SK-N-SH (cell line): ENCODE results near the gene FBXW5. TPM values are rescaled to one million over a fixed set of nuclear protein-coding genes. Genes with fewer than 3 reads are reported as not detected.

Experiments used
- CTCF ChIA-PET: fragments of 300-600, 350-600 bp; formaldehyde crosslinking; extraction: SDS; loops from one replicate; lab custom pipeline; 2021; lab: Yijun Ruan, JAX
- POLR2A ChIA-PET: fragments of 350-600 bp; sonication (Branson Sonifier 250); formaldehyde crosslinking; extraction: SDS; loops from one replicate; lab custom pipeline; 2020; ENCODE audit warnings: antibody characterized with exemption, inconsistent platforms; lab: Yijun Ruan, JAX
- DNase-seq: peaks from one replicate; pipeline ENCODE4 v3.0.0; 2012
- H2AFZ ChIP-seq: fragments of 200-600 bp; sonication (generic); 2 replicates; pipeline ENCODE4 v1.8.1; 2016; ENCODE audit warnings: antibody characterized with exemption, mild to moderate bottlenecking, low read depth
- H3F3A ChIP-seq: fragments of 200-600 bp; sonication (generic); replicated peaks from 2 replicates; pipeline ENCODE3; 2016; ENCODE audit warnings: antibody characterized with exemption, mild to moderate bottlenecking; ENCODE audit not compliant: insufficient read depth
- H3K27ac ChIP-seq, 2 experiments: fragments of 200-500 bp in 1 of 2; fragments of 200-600 bp in 1 of 2; sonication (Bioruptor generic) in 1 of 2; sonication (generic), shearing (Covaris generic) in 1 of 2; 2 replicates each; pipeline versions ENCODE4 v1.5.1 to v1.6.1; 2014 to 2016; ENCODE audit warnings: low read depth in 2 of 2, inconsistent platforms in 1 of 2, low read length in 1 of 2, mild to moderate bottlenecking in 1 of 2, mixed read lengths in 1 of 2
- H3K27me3 ChIP-seq: fragments of 200-600 bp; sonication (generic), shearing (Covaris generic); 2 replicates; pipeline ENCODE4 v1.6.1; 2016; ENCODE audit warnings: mixed run types; ENCODE audit not compliant: insufficient read depth
- H3K36me3 ChIP-seq, 2 experiments: fragments of 200-500 bp in 1 of 2; fragments of 200-600 bp in 1 of 2; sonication (Bioruptor generic) in 1 of 2; sonication (generic) in 1 of 2; replicated peaks in 1 of 2; 2 replicates each; pipeline versions ENCODE3 to v1.5.1; 2014 to 2016; ENCODE audit warnings: low read length in 1 of 2, mild to moderate bottlenecking in 1 of 2; ENCODE audit not compliant: insufficient read depth in 2 of 2, control insufficient read depth in 1 of 2
- H3K4me1 ChIP-seq, 2 experiments: fragments of 200-500 bp in 1 of 2; fragments of 200-600 bp in 1 of 2; sonication (Bioruptor generic) in 1 of 2; sonication (generic), shearing (Covaris generic) in 1 of 2; 2 replicates each; pipeline versions ENCODE4 v1.5.1 to v1.6.1; 2014 to 2016; ENCODE audit warnings: low read depth in 1 of 2, low read length in 1 of 2, mixed run types in 1 of 2; ENCODE audit not compliant: insufficient read depth in 2 of 2, control insufficient read depth in 1 of 2
- H3K4me2 ChIP-seq: fragments of 200-600 bp; sonication (generic), shearing (Covaris generic); 2 replicates; pipeline ENCODE4 v1.6.1; 2017; ENCODE audit warnings: mixed run types
- H3K4me3 ChIP-seq, 2 experiments: fragments of 200-500 bp in 1 of 2; fragments of 200-600 bp in 1 of 2; sonication (Bioruptor generic) in 1 of 2; sonication (generic), shearing (Covaris generic) in 1 of 2; 2 replicates each; pipeline versions ENCODE4 v1.5.1 to v1.8.1; 2014 to 2016; ENCODE audit warnings: low read depth in 2 of 2, inconsistent platforms in 1 of 2, low read length in 1 of 2, mild to moderate bottlenecking in 1 of 2, mixed read lengths in 1 of 2, moderate library complexity in 1 of 2
- H3K79me2 ChIP-seq: fragments of 200-600 bp; sonication (generic); 2 replicates; pipeline ENCODE4 v1.8.1; 2017; ENCODE audit warnings: mild to moderate bottlenecking; ENCODE audit not compliant: insufficient read depth
- H3K9ac ChIP-seq: fragments of 200-600 bp; sonication (generic); 2 replicates; pipeline ENCODE4 v1.6.1; 2017; ENCODE audit warnings: mixed run types
- H3K9me2 ChIP-seq: fragments of 200-600 bp; sonication (generic); 2 replicates; pipeline ENCODE4 v1.6.1; 2017; ENCODE audit warnings: mixed run types
- H3K9me3 ChIP-seq: fragments of 200-600 bp; sonication (generic); 2 replicates; pipeline ENCODE4 v1.6.1; 2017; ENCODE audit warnings: mixed run types, mild to moderate bottlenecking, moderate library complexity
- H4K20me1 ChIP-seq: fragments of 200-600 bp; sonication (generic); 2 replicates; pipeline ENCODE4 v1.6.1; 2017; ENCODE audit warnings: mild to moderate bottlenecking, mixed run types; ENCODE audit not compliant: insufficient read depth
- CHD2 ChIP-seq: fragments of 150-350 bp; IDR thresholded peaks from 2 replicates; pipeline ENCODE4 v1.6.1; 2018; ENCODE audit warnings: low read length; ENCODE audit not compliant: partially characterized antibody
- EZH2phosphoT487 ChIP-seq: fragments of 200-600 bp; sonication (generic); IDR thresholded peaks from 2 replicates; pipeline ENCODE4 v1.6.1; 2017; ENCODE audit warnings: low read depth, mixed run types, mild to moderate bottlenecking, antibody characterized with exemption, moderate library complexity, borderline replicate concordance
- FOXJ3 ChIP-seq: sonication (generic); formaldehyde crosslinking; IDR thresholded peaks from 2 replicates; pipeline ENCODE4 v1.5.1; 2020; ENCODE audit warnings: mild to moderate bottlenecking, missing genetic modification reagents
- FOXM1 ChIP-seq: IDR thresholded peaks from 2 replicates; pipeline ENCODE4 v1.4.0; 2012; ENCODE audit warnings: low read depth, mild to moderate bottlenecking
- GABPA ChIP-seq: IDR thresholded peaks from 2 replicates; pipeline ENCODE4 v1.4.0; 2012; ENCODE audit warnings: low read depth, mild to moderate bottlenecking
- GATA2 ChIP-seq: sonication (generic); formaldehyde crosslinking; IDR thresholded peaks from 2 replicates; pipeline ENCODE4 v1.5.0; 2020; ENCODE audit warnings: mild to moderate bottlenecking, missing genetic modification reagents
- JUND ChIP-seq: IDR thresholded peaks from 2 replicates; pipeline ENCODE4 v1.4.0; 2012
- NRF1 ChIP-seq: IDR thresholded peaks from 2 replicates; pipeline ENCODE4 v1.6.1; 2012; ENCODE audit warnings: low read depth, mild to moderate bottlenecking, low read length
- POLR2AphosphoS5 ChIP-seq: IDR thresholded peaks from 2 replicates; pipeline ENCODE4 v1.6.1; 2012; ENCODE audit warnings: low read depth, low read length
- RAD21 ChIP-seq: IDR thresholded peaks from 2 replicates; pipeline ENCODE4 v1.6.1; 2012; ENCODE audit warnings: mild to moderate bottlenecking, low read length
- RFX5 ChIP-seq: IDR thresholded peaks from 2 replicates; pipeline ENCODE4 v1.6.1; 2012; ENCODE audit warnings: mild to moderate bottlenecking, improper control_type of control experiment, low read length
- RXRA ChIP-seq: IDR thresholded peaks from 2 replicates; pipeline ENCODE4 v1.4.0; 2012; ENCODE audit warnings: low read depth, mild to moderate bottlenecking, borderline replicate concordance
- SIN3A ChIP-seq: IDR thresholded peaks from 2 replicates; pipeline ENCODE4 v1.6.1; 2012; ENCODE audit warnings: low read depth, mild to moderate bottlenecking, low read length, moderate library complexity, borderline replicate concordance
- YY1 ChIP-seq: IDR thresholded peaks from 2 replicates; pipeline ENCODE4 v1.4.0; 2012; ENCODE audit warnings: low read depth, mild to moderate bottlenecking
- WGBS: methylation state at CpG from one replicate; pipeline ENCODE4 v1.1.6; 2017; ENCODE audit warnings: low lambda C conversion rate; 5-methylcytosine and 5-hydroxymethylcytosine counted together
- polyA plus RNA-seq, 3 experiments: library from polyadenylated mRNA; depleted of rRNA; stranded (reverse); fragments of >200 nt; gene quantifications; 2 replicates each; pipeline ENCODE4 v1.2.3, GENCODE V29; 2012
- TF ChIP-seq, protein P1 (sequence below): IDR thresholded peaks from 2 replicates; pipeline ENCODE4 v1.6.1; 2012; ENCODE audit warnings: mild to moderate bottlenecking, low read depth, low read length, moderate library complexity
- TF ChIP-seq, protein P2 (sequence below): fragments of 200-600 bp; sonication (generic); IDR thresholded peaks from 2 replicates; pipeline ENCODE4 v1.6.1; 2017; ENCODE audit warnings: antibody characterized with exemption, mild to moderate bottlenecking, moderate library complexity
- TF ChIP-seq, protein P3 (sequence below): fragments of 150-350 bp; IDR thresholded peaks from 2 replicates; pipeline ENCODE4 v1.6.1; 2016; ENCODE audit warnings: mild to moderate bottlenecking, low read depth, low read length

Gene FBXW5
- polyA plus RNA-seq, 1 of the 3 experiments (the other 2 are of a cell fraction): 78.9 TPM

DNA sequence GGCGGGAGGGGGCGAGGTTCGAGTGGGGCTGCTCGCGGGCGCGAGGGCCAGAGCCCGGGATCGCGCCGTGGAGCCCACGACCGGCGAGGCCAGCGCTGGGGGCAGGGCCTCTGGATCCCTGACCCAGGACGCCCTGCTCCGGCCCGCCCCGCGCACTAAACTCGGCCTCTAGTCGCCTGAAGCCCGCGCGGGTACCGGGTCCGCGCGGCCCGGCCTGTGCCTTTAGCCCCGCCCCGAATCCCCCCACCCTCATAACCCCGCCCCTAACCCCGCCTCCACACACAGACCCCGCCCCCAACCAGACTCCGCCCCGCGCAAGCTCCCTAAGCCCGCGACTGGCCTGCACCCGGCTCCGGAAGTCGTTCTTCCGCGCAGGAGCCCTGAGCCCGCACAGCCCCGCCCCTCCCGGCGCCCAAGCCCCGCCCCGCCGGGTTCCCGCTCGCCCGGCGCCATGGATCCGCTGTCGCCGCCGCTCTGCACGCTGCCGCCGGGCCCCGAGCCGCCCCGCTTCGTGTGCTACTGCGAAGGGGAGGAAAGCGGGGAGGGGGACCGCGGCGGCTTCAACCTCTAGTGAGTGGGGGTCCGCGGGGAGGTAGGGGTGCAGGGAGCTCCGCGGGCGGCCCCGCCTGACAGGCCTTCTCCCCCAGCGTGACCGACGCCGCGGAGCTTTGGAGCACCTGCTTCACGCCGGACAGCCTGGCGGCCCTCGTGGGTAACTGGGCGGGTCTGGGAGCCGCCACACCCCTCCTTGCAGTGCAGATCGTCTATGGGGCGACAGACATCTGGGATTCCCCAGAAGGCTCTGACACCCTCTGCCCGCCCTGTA is 47.7 kb upstream of the FBXW5 start, which contains the start of gene PAXX (continued):
- TF ChIP-seq NRF1 (peak; percentile 69), JUND (no peak)

DNA sequence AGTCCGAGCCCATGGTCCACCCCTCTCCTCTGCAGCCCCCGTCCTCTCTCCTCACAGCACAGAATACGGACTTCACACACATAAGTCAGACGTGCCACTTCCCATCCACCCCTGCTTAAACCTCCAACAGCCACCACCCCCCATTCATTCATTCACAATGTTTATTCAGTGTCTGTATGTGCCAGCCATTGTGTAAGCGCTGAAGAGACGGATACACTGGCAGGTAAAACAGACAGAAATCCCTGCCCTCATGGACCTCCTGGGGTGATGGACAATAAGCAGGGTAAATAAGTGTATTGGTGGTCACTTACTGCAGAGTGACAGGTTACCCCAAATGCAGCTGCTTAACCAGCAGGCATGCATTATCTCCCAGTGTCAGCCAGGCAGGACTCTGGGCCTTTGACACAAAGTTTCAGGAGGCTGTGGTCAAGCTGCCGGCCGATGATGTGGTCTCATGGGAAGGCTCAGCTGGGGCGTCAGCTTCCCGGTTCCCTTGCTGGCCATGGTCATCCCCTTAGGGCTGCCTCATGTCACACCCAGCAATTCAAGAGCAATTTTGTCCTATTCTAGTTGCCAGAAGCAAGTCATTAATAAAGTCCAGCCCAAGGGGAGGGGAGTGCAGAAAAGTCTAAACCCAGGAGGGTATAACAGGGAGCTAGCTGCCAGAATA is 45.8 kb upstream of the FBXW5 start:
- ChIA-PET POLR2A (no interaction called here), CTCF (interaction anchor here (0.8 to 6.8 kb wide), 5 partner anchors 9 to 77 kb away, joined by 3 to 68 read pairs (median 3); partner anchors contain the start of genes ABCA2 and FUT7)
- Histone ChIP-seq H2AFZ (no peak overlapping the region), H3K9me2 (no peaks in the 10 kb centered on the region), H3F3A (no peaks in the 10 kb centered on the region), H3K4me2 (no peak overlapping the region), H3K9ac (no peak overlapping the region), H3K4me1 (peaks cover 0 to 11% of the 10 kb centered on the region in 2 experiments; a peak in 1 of 4 replicates), H3K4me3 (no peak overlapping the region), H3K9me3 (no peaks in the 10 kb centered on the region), H3K27ac (no peak overlapping the region), H3K27me3 (no peaks in the 10 kb centered on the region), H4K20me1 (0 out of 2 replicates have a peak, but pooled peaks cover 3% of the 10 kb centered on the region), H3K36me3 (peaks cover 0 to 7% of the 10 kb centered on the region in 2 experiments), H3K79me2 (peaks cover 18% of the 10 kb centered on the region; the same call in 1 of the 2 replicates)
- WGBS: 86% methylated on average over 8 of the region's 10 CpGs
- DNase-seq: no peak
- TF ChIP-seq FOXJ3 (CRISPR knock-in tag) (no peak), FOXM1 (no peak)
- TF ChIP-seq, protein P1, sequence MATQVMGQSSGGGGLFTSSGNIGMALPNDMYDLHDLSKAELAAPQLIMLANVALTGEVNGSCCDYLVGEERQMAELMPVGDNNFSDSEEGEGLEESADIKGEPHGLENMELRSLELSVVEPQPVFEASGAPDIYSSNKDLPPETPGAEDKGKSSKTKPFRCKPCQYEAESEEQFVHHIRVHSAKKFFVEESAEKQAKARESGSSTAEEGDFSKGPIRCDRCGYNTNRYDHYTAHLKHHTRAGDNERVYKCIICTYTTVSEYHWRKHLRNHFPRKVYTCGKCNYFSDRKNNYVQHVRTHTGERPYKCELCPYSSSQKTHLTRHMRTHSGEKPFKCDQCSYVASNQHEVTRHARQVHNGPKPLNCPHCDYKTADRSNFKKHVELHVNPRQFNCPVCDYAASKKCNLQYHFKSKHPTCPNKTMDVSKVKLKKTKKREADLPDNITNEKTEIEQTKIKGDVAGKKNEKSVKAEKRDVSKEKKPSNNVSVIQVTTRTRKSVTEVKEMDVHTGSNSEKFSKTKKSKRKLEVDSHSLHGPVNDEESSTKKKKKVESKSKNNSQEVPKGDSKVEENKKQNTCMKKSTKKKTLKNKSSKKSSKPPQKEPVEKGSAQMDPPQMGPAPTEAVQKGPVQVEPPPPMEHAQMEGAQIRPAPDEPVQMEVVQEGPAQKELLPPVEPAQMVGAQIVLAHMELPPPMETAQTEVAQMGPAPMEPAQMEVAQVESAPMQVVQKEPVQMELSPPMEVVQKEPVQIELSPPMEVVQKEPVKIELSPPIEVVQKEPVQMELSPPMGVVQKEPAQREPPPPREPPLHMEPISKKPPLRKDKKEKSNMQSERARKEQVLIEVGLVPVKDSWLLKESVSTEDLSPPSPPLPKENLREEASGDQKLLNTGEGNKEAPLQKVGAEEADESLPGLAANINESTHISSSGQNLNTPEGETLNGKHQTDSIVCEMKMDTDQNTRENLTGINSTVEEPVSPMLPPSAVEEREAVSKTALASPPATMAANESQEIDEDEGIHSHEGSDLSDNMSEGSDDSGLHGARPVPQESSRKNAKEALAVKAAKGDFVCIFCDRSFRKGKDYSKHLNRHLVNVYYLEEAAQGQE: no peak

DNA sequence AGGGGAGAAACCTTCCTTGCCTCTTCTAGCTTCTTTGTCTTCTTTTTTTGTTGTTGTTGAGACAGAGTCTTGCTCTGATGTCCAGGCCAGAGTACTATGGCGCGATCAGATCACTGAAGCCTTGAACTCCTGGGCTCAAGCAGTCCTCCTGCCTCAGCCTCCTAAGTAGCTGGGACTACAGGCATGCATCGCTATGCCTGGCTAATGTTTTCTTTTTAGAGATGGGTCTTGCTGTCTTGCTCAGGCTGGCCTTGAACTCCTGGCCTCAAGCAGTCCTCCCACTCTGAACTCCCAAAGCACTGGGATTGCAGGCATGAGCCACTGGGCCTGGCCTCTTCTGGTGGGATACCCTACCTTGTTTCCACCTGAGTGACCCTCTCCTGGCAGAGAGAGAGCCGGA is 44.3 kb upstream of the FBXW5 start:
- Histone ChIP-seq H3K9me3 (no peaks in the 10 kb centered on the region), H3K36me3 (peaks cover 0 to 5% of the 10 kb centered on the region in 2 experiments), H3K9me2 (no peaks in the 10 kb centered on the region), H3K4me1 (peaks cover 0 to 11% of the 10 kb centered on the region in 2 experiments; a peak in 1 of 4 replicates), H2AFZ (no peak overlapping the region; the same call in 1 of the 2 replicates), H3K79me2 (peaks cover 15% of the 10 kb centered on the region; the same call in 1 of the 2 replicates), H3K4me2 (no peak overlapping the region), H3F3A (no peaks in the 10 kb centered on the region), H3K27me3 (no peaks in the 10 kb centered on the region), H4K20me1 (0 out of 2 replicates have a peak, but pooled peaks cover 3% of the 10 kb centered on the region), H3K9ac (no peak overlapping the region), H3K27ac (no peak overlapping the region), H3K4me3 (no peak overlapping the region)
- POLR2A ChIA-PET: interaction anchor here (0.6 kb wide), 1 partner anchor 142 kb away, joined by 4 read pairs; no protein-coding TSS in a partner anchor
- WGBS: 92% methylated on average over 4 of the region's 4 CpGs
- no peak for DNase-seq
- CTCF ChIA-PET: interaction anchor here (0.6 to 1.2 kb wide), 4 partner anchors 40 to 227 kb away, joined by 3 to 6 read pairs (median 3); no protein-coding TSS in a partner anchor
- TF ChIP-seq, protein P2, sequence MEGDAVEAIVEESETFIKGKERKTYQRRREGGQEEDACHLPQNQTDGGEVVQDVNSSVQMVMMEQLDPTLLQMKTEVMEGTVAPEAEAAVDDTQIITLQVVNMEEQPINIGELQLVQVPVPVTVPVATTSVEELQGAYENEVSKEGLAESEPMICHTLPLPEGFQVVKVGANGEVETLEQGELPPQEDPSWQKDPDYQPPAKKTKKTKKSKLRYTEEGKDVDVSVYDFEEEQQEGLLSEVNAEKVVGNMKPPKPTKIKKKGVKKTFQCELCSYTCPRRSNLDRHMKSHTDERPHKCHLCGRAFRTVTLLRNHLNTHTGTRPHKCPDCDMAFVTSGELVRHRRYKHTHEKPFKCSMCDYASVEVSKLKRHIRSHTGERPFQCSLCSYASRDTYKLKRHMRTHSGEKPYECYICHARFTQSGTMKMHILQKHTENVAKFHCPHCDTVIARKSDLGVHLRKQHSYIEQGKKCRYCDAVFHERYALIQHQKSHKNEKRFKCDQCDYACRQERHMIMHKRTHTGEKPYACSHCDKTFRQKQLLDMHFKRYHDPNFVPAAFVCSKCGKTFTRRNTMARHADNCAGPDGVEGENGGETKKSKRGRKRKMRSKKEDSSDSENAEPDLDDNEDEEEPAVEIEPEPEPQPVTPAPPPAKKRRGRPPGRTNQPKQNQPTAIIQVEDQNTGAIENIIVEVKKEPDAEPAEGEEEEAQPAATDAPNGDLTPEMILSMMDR: no peak
- TF ChIP-seq JUND (no peak), YY1 (no peak), GABPA (no peak), POLR2AphosphoS5 (no peak), SIN3A (no peak), RAD21 (no peak), GATA2 (CRISPR knock-in tag) (no peak), EZH2phosphoT487 (no peak), CHD2 (no peak), RFX5 (no peak), RXRA (no peak)
- TF ChIP-seq, protein P3, sequence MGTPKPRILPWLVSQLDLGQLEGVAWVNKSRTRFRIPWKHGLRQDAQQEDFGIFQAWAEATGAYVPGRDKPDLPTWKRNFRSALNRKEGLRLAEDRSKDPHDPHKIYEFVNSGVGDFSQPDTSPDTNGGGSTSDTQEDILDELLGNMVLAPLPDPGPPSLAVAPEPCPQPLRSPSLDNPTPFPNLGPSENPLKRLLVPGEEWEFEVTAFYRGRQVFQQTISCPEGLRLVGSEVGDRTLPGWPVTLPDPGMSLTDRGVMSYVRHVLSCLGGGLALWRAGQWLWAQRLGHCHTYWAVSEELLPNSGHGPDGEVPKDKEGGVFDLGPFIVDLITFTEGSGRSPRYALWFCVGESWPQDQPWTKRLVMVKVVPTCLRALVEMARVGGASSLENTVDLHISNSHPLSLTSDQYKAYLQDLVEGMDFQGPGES: no peak
